ENCODE results near the gene PRSS53. TPM values are rescaled to one million over a fixed set of nuclear protein-coding genes. Genes with fewer than 3 reads are reported as not detected.

PRSS53 gene
- total and polyA plus RNA-seq, 10 of the 15 experiments (the other 5 are each of a cell fraction or from before 2014, with no cell fraction given), result 0.35 to 3.4 (median 0.88) TPM; not detected in 2

- Histone ChIP-seq H3K36me3 (ENCODE audit: control insufficient read depth in 2 of 2, insufficient read depth in 2 of 2, low read length in 1 of 2) (no peaks in the 10 kb centered on the region; a peak in 3 of 4 replicates), H3K9me3 (replicated peaks; ENCODE audit: control insufficient read depth, insufficient read depth, low read length) (no peaks in the 10 kb centered on the region), H4K20me1 (ENCODE audit: control insufficient read depth, insufficient read depth) (no peaks in the 10 kb centered on the region), H3K4me3 (peak overlapping the region; percentile 74), H3K27ac (ENCODE audit: control insufficient read depth, insufficient read depth) (peak overlapping the region; percentile 81), H3K79me2 (ENCODE audit: control insufficient read depth, insufficient read depth, low read length) (peaks cover 13% of the 10 kb centered on the region), H3K27me3 (replicated peaks in 1 of 2; ENCODE audit: control insufficient read depth in 2 of 2, insufficient read depth in 2 of 2, low read length in 1 of 2) (no peaks in the 10 kb centered on the region), H3K4me2 (ENCODE audit: control insufficient read depth, insufficient read depth) (peak overlapping the region; percentile 77), H3K4me1 (ENCODE audit: control insufficient read depth, insufficient read depth, low read length) (peaks cover 22% of the 10 kb centered on the region), H3K9ac (ENCODE audit: control insufficient read depth, insufficient read depth, low read length) (0 out of 2 replicates have a peak overlapping the region, but pooled peaks have one; percentile 91), H2AFZ (ENCODE audit: control insufficient read depth, low read depth, low read length) (no peak overlapping the region)
- CTCF ChIA-PET, result interaction anchor here (0.6 to 1.6 kb wide), 3 partner anchors 9 to 35 kb away, joined by 3 to 6 read pairs (median 4); no protein-coding TSS in a partner anchor
- POLR2A ChIA-PET, result interaction anchor here (0.7 to 3.1 kb wide), 4 partner anchors 11 to 152 kb away, joined by 4 to 13 read pairs (median 8); partner anchors contain the start of genes KAT8, ZNF646 and ZNF668
- no TSS peak for BruUV-seq (replicated peaks)
- intact Hi-C loops (cut with micrococcal nuclease; ENCODE audit: unreplicated experiment) (loop anchor here (5.0 kb wide), 1 partner anchor 36 kb away; no protein-coding TSS in a partner anchor), in situ Hi-C loops (cut with MboI) (no loop called here)
- WGBS (ENCODE audit: insufficient coverage, insufficient replicate concordance, low lambda C conversion rate, missing lambda C conversion rate), result 87% methylated on average over 28 of the region's 28 CpGs
- ATAC-seq (no peak), DNase-seq (ENCODE audit: low read depth, low spot score) (no peak), FAIRE-seq (no peak)
- SMC1A ChIA-PET (ENCODE audit: uncharacterized antibody, unreplicated experiment), result no interaction called here
- RAD21 ChIA-PET (ENCODE audit: unreplicated experiment), result interaction anchor here (1.5 to 2.8 kb wide), 3 partner anchors 9 to 35 kb away, joined by 6 to 12 read pairs (median 6); partner anchors contain the start of gene KAT8
- TF ChIP-seq JUNB (IDR thresholded peaks at IDR 0.05) (no peak), MLLT1 (IDR thresholded peaks at IDR 0.05) (peak; percentile 76)
These were observed 18.0 kb upstream of the PRSS53 start for GRCh38 chr16:31106509-31107464.

Data from GM12878 (cell line).